ENCODE data around the gene SLC25A31.

DNA sequence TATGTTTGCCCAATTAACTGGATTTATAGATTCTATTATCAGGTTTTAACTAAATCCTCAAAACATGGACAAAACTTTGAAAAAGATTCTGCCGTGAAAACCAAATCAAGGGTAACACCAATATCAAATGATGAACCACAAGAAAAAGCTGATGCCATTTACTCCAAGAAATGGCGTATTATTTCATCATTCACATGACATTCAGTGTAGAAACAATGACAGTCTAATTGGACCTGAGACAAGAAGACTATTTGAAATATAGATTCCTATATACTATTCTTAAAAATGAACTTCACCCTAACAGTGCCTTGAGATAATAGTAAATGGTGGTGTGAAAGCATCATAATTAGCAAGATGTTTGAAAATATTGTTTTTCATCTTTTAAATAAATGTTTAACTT, 4.8 kb downstream of the SLC25A31 start:
- TF ChIP-seq, protein P1, sequence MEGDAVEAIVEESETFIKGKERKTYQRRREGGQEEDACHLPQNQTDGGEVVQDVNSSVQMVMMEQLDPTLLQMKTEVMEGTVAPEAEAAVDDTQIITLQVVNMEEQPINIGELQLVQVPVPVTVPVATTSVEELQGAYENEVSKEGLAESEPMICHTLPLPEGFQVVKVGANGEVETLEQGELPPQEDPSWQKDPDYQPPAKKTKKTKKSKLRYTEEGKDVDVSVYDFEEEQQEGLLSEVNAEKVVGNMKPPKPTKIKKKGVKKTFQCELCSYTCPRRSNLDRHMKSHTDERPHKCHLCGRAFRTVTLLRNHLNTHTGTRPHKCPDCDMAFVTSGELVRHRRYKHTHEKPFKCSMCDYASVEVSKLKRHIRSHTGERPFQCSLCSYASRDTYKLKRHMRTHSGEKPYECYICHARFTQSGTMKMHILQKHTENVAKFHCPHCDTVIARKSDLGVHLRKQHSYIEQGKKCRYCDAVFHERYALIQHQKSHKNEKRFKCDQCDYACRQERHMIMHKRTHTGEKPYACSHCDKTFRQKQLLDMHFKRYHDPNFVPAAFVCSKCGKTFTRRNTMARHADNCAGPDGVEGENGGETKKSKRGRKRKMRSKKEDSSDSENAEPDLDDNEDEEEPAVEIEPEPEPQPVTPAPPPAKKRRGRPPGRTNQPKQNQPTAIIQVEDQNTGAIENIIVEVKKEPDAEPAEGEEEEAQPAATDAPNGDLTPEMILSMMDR (IDR thresholded peaks at IDR 0.05; ENCODE audit: low read depth, low read length, missing input control) = no peak
- TF ChIP-seq FOXA1 (IDR thresholded peaks at IDR 0.05) = no peak
- TF ChIP-seq, protein P2, sequence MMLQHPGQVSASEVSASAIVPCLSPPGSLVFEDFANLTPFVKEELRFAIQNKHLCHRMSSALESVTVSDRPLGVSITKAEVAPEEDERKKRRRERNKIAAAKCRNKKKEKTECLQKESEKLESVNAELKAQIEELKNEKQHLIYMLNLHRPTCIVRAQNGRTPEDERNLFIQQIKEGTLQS (IDR thresholded peaks at IDR 0.05) = no peak

Data from liver (tissue), 3 donors.